Astrocyte of the spinal cord (primary cell): Measurements from ENCODE around the gene TRAPPC3L.

Experiments
- DNase-seq: peaks from one replicate; pipeline ENCODE4 v3.0.0; 2011; ENCODE audit warnings: low read depth, low spot score
- H3K4me3 ChIP-seq: 2 replicates; pipeline ENCODE4 v1.5.1; 2011; ENCODE audit warnings: low read depth, mild to moderate bottlenecking, low read length, moderate library complexity
- CTCF ChIP-seq: IDR thresholded peaks from 2 replicates; pipeline ENCODE4 v1.5.1; 2012; ENCODE audit warnings: low read depth, mild to moderate bottlenecking, low read length, inconsistent platforms
- in situ Hi-C: cut with HindIII; loops from 2 replicates; pipeline ENCODE4 v1.10.0; 2017; ENCODE audit warnings: low sequenced_read_pairs

The TRAPPC3L gene

GRCh38 chr6:116522896-116523295, 22.6 kb downstream of the TRAPPC3L start:
- H3K4me3 ChIP-seq = no peak overlapping the region
- DNase-seq = no peak
- in situ Hi-C loops = no loop called here
- TF ChIP-seq CTCF = no peak

- no peak for DNase-seq
- no peak for TF ChIP-seq CTCF
- H3K4me3 ChIP-seq = no peak overlapping the region
- in situ Hi-C loops = no loop called here
Measured at GRCh38 chr6:116518621-116519368, 26.7 kb downstream of the TRAPPC3L start.

GRCh38 chr6:116515141-116515540, 30.3 kb downstream of the TRAPPC3L start:
- in situ Hi-C loops = no loop called here
- no peak for DNase-seq
- H3K4me3 ChIP-seq = no peak overlapping the region
- TF ChIP-seq CTCF = no peak

GRCh38 chr6:116514111-116514510, 31.4 kb downstream of the TRAPPC3L start:
- no peak overlapping the region for H3K4me3 ChIP-seq

GRCh38 chr6:116513224-116513875, 32.1 kb downstream of the TRAPPC3L start:
- peak overlapping the region; percentile 50 for H3K4me3 ChIP-seq

More at GRCh38 chr6:116514111-116514510, 31.4 kb downstream of the TRAPPC3L start:
- in situ Hi-C loops = no loop called here
- TF ChIP-seq CTCF = no peak
- no peak for DNase-seq

GRCh38 chr6:116512734-116513133, 32.8 kb downstream of the TRAPPC3L start:
- H3K4me3 ChIP-seq = peak overlapping the region; percentile 50
- no peak for TF ChIP-seq CTCF
- no peak for DNase-seq
- in situ Hi-C loops = no loop called here

More at GRCh38 chr6:116513224-116513875, 32.1 kb downstream of the TRAPPC3L start:
- TF ChIP-seq CTCF = no peak
- no peak for DNase-seq
- in situ Hi-C loops = no loop called here
